ENCODE data around the gene PARN.
A peak's percentile ranks its signal among the peaks of the same experiment; 100 is the strongest.

PARN gene

DNA sequence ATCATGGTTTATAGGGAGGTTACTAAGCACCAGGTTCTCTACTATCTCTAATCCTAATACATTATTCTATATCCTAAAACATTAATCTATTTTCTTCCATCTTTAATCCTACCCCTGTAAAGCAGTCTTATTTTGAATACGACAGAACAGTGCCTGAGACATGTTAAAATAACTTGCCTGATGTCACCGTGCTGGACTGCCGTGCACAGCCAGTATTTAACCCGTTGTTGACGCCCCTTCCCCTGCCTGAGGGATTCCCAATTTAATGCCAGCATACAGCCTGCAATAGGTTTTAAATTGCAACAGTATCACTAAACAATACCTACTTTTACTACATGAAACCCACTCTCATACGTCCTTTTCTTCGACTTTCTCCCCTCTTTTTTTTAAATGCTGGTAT is 133.3 kb downstream of the PARN start:
- no peak for DNase-seq

DNA sequence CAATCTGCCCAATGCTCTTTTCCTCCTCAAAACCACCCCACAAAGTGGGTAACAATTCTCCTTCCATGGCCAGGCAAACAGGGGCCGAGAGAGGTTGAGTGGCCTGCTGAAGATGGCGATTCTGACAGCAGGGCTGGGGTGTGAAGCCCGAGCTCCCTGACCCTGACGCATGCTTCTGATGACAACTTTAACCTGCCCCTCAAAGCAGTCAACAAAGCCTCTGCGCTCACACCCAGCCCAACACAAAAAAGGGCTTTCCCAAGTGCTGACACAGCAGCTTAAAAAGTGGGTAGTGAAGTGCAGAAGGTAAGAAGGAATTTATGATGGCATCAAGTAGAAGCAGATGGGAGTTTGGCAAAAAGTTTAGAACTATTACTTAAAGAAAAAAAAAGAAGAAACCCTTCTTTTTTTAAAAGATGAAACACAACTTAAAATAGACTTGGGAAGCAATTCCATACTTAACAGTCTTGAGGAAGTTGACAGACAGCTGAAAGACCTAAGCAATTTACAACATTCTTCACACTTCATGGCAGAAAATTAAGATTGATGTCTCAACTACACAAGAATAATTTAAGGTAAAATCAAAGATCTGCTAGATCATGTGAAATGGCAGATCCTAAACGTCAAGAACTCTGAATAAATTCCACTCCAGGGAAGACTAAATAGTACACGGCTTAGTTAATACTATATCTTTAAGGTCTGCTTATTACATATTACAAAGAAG is 133.9 kb downstream of the PARN start:
- no peak for DNase-seq

DNA sequence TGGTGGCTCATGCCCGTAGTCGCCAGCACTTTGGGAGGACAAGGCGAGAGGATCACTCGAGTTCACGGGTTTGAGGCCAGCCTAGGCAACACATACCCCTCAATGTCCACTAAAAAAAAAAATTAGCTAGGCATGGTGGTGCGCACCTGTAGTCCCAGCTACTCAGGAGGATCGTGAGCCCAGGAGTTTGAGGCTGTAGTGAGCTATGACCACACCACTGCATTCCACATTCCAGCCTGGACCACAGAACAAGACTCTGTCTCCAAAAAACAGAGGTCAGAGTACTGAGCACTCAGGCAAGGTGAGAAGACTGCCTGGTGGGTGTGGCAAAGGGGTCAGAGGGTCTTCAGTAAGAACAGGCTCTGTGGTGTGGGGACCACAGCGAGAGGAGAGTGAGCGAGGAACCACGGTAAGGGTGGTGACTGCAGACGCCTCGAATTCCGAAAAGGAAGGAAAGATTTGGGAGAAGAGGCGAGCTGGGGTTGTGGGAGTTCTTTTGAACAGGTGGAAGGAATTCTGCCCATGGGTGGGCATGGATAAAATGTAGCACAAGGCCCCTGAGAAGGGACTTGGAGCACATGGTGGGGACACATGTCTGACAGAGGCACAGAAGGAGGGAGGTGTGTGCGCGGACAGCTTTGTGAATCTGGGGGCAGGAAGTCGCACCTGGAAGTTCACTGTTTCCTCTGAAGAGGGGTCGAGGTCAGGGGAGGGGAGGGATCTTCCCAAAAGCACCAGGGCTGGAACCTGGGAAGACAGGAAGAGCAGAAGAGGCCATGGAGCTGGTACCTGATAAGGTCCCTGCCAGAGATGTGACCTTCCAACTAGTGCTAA is 134.6 kb downstream of the PARN start:
- no peak for DNase-seq

DNA sequence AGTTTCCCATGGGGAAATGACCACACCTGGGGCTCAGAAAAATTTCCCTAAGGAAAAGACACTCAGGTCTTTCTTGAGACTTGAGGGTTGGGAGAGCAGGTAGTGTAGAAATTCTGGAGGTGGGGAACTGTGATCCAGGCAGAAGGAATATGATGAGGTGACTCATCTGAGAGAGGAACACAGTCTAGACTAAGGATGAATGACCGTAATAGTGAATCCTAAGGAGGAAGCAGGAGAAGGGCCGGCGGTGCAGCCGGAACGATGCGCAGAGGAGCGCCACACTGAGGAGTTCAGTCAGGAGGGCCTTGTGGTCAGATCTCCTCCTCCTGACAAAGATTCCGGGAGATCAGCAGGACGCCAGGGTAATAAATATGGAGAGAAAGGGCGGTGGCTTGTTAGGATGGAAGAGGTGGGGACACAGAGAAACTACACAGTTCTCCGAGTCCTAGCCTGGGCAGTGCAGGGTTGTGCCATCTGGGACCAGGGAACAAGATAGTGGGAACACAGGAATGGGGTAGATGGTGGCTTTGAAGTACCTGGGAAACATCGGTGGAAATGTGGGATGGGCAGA is 135.6 kb downstream of the PARN start:
- DNase-seq = no peak

DNA sequence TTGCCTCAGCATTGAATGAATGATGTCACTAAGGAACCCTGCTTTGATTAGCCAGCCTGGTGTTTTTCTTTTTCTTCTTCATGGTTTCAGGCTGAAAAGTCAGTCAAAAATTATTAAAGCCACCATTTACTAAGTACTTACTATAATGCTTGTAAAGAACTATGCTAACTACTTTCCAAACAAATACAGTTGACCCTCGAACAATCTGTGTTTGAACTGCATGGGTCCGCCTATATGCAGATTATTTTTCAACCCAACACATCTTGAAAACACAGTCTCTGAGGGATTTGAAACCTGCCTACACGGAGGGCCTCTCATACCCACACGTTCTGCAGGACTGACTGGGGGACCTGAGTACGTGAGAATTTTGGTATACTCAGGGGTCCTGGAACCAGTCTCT is 136.3 kb downstream of the PARN start:
- DNase-seq = no peak

DNA sequence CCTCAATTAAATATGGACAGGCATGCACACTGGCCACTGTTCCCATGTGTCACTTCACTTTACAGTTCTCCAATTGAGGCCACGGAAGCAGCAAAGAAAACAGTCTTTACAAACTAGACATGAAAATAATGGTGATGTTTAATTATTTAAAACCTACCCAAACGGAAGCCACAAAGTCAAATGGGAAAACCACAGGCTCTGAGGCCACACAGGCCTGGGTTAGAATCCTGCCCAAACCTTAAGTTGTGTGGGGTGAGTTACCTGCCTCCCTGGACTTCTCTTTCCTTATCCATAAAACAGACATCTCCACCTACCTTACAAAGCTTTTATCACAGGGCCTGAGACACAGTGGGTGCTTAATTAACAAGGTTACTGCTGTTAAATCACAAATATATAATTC is 137.4 kb downstream of the PARN start:
- DNase-seq = no peak

DNA sequence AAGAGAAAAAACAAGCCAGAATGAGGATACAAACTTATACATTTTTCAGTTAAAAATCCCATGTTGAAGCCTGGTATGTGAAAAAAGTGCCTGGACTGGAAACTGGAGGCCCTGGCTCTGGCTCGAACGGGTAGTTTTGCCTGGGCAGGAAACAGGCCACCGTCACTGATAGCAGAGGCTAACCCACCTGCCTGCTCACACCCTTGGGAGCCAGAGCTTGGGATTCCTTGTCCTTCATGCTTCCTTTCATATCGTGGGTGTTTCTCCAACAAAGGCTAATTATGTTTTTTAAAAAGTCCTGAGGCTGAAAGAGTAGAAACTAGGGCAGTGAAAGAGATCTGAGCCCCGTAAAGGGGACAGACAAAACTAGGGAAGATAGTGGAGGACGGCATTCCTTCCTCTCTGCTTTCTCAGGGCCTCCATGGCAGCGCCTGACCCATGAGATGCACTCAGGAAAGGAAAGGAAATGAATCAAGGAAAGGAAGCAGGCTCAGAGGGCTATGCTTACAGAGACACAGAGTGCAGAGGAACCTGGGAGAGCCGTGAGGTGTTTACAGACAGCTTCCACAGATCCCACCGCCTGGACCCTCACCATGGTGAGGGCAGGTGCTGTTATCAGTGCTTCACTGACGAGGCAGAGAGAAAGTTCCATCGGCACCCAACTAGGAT is 138.1 kb downstream of the PARN start:
- no peak for DNase-seq

DNA sequence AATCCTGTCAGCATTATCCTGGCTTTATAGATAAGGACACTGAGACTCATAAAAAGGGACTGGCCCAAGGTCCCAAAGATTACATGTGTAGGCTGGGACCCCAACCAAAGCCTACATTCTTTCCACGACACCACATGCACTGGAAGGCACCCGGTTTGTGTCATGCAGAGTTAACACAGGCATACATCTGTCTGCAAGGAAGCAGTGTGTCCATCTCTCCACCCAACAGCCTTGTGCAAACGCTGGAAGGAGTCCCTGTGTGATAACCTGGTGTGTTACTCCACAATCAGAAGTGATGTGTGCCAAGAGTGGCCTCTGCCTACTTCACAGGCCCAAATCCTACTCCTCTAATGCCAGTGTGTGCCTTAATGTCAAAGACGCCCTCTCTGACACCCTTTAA is 139.8 kb downstream of the PARN start:
- no peak for DNase-seq

DNA sequence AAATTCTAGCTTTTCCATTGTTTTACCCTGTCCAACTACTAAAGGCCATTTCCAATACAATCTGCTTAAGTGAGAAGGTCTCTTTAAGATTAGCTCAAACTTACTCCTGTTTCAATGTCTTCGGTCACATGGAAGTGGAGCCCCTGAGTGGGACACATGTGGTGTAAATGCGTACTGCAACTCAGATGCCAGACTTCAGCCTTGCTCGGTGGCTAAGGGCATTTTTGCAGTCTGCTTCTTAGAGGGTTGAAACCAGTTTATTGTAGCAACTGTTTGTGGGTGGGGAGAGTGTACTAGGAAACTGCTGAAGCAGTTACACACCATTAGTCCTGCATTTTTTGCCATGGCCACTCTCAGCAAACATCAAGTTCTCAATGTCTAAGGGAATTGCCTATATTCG is 140.6 kb downstream of the PARN start:
- DNase-seq = peak in 1 of 4 experiments; percentile 11

DNA sequence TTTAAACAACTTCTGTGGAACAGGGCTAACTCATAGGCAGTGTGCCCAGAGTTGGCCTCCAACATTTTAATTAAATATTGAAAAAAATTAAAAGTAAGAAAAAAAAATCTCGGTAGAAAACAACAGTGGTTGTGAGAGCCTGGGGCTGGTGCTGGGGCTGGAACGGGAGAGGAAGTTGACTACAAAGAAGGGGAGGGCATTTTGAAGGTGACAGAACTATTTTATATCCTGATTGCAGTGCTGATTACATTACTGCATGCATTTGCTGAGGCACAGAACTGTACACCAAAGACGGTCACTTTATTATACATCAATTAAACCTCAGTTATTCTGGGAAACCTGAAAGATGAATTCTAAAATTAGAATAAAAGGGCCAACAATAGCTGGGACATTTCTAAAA is 142.5 kb downstream of the PARN start:
- DNase-seq = peak; percentile 13 to 58 (median 48)

DNA sequence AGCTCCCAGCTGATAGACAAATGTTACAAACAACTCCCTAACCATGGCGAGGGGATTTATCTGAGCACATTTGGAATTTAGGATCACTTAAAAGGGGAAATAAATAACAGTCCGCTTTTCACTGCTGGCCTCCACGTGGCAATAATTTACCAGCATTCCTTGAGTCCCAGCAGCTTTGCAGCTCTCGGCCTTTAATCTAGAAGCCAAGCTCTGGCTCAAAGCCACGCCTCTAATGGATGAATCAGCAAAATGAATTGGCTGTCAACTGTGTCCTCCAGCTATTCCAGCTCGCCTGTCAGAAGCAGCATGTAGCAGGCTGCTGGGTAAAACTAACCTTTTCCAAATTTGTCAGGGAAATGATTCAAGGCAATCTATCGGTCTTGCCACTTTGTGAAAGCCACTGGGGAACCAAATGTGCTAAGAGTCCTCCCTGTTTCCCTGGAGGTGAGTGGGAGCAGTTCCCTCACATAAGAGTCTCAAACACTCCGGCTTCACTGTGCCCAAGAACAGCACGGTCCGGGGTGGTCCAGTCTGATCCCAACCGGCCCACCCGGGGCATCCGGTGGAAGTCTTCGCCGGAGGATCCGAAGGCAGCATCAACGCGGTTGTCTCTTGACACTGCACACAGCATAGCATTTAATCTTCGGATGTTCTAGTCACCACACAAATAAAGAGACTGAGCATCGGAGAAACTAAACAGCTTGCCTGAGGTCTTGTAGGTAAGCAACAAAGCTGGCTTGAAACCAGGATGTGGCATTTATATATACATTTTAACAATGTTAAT is 143.3 kb downstream of the PARN start:
- DNase-seq = peak; percentile 31 to 55 (median 51)

DNA sequence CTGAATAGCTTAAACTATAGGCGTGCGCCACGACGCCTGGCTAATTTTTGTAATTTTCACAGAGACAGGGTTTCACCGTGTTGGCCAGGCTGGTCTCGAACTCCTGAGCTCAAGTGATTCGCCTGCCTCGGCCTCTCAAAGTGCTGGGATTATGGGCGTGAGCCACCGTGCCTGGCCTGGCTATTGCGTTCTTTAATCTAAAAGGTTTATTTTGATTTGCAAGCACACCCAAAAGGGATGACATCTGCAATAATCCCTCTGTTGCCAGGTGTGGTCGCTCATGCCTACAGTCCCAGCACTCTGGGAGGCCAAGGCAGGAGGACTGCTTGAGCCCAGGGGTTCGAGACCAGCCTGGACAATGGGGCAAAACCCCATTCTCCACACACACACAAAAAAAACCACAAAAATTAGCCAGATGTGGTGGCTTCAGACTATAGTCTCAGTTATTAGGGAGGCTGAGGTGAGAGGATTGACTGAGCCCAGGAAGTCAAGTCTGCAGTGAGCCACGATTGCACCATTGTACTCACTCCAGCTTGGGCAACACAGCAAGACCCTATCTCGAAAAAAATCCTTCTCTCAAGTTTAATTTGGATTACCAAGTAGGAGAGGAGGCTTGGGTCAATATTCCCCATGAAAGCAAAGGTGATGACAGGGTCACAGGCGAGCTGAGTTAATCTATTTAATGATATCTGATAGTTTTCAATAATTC is 144.1 kb downstream of the PARN start:
- no peak for DNase-seq

DNA sequence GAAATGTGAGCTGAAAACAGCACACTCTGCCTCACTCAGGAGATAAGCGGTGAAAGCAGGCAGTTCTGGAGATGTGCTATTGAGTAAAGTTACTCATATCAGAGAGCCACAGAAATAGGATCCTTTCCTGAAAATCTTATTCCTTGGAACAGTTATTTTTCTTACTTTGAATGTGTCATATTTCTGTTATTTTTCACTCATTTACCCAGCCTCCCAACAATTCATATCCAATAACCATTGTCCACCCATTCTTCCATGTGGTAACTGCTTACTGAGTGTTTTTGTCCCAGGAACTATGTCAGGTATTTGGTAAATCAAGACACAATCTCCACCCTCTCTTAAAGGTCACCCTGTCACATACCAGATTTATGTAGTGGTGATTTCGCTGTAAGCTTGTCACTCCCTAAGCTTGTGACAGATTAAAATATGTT is 144.9 kb downstream of the PARN start:
- DNase-seq = no peak

DNA sequence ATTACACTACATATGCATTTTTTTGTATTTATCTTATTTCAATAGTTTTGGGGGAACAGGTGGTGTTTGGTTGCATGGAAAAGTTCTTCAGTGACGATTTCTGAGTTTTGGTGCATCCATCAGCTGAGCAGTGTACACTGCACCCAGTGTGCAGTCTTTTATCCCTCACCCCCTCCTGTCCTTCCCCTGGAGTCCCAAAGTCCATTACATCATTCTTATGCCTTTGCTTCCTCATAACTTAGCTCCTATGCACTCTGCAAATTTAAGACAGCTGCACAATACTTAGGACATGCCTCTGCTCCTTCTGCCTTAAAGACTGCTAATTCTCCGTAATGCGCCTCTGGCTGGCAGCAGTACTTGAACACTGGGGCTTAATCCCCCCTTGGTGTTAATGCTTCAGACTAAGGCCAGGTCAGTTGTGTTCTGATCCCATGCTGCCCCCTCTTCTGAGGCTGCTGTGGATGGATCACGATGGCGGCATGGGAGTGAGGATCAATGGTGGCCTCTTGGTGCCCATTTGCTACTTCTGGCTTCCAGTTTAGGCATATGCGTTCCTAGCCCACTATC is 146.2 kb downstream of the PARN start:
- DNase-seq = peak in 1 of 4 experiments; percentile 10

DNA sequence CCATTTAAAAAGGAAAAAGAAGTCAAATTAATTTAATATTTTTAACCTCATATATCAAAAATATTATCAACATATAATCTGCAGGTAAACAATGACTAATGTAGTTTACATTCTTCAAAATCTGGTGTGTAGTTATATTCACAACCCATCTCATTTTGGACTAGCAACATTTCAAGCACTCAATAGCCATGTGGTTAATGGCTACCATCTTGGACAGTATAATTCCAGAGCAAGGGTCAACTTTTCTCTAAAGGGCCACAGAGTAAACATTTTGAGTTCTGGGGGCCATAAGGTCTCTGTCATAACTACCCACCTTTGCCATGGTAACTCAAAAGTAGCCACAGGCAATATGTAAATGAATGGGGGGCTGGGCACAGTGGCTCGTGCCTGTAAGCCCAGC is 153.9 kb downstream of the PARN start:
- no peak for DNase-seq

DNA sequence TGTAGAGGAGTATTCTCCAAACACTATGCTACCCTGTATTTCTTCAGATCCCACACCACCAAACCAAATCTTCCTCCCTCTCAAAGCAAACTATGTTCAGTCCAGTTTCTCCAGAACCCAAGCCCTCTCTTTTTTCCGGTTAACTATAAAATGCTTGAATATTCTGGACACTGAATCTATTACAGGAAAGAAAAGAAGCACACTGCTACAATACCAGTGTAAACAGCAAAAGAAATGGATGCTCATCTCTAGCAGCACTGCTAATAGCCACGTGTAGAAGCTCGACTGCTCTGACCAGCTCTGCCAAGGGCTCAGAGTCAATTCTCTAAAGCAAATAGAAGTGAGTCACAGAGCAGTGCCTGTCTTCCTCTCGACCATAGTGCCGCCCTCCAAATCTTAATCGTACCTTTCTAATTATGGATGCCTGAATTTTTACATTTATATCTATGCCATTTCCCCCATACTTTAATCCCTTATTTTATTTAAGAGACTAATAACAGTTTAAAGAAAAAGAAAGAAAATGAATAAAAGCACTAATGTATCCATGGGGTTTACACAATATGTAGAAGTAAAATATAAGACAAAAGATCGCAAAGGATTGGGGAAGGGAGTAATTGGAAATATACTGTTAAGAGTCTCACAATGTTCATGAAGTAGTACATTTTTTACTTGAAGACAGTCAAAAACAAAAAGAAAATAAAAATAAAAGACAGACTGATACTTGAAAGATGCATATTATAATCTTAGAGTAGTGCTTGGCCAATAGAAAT is 154.5 kb downstream of the PARN start:
- DNase-seq = no peak

DNA sequence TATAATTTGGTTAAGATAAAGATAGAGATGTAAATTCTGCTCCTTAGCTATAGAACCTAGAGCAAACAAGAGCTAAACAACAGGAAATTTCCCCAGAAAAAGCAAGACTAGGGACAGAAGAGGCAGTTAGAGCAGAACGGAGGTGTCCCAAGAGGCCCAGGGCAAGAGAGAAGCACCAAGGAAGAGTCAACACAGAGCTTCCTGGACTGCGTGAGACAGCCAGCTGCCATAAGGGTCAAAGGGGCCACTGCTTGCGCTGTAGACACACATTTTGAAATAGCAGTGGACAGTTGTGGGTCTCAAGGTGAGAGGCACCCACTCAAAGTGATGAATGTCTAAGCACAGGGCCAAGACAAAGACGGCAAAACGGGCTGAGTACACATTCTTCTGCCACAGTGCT is 156.6 kb downstream of the PARN start:
- DNase-seq = no peak

DNA sequence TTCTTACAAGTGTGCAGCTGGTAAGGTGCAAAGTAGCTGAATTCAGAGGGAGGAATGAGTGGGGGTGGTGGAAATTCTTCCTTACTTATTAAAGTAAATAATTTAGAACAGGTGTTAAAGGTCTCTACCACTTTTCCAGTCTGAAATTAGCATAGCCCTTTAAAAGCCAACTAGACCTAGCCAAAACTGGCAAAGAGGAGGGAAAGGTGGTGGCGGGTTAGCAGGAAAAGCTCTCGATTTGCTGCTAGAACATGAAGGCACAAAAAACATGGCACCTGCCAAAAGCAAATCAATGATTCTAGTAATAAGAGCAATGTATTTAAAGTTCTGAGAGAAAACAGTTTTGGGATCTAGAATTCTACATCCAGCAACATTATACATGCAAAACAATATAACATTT is 157.7 kb downstream of the PARN start:
- no peak for DNase-seq

DNA sequence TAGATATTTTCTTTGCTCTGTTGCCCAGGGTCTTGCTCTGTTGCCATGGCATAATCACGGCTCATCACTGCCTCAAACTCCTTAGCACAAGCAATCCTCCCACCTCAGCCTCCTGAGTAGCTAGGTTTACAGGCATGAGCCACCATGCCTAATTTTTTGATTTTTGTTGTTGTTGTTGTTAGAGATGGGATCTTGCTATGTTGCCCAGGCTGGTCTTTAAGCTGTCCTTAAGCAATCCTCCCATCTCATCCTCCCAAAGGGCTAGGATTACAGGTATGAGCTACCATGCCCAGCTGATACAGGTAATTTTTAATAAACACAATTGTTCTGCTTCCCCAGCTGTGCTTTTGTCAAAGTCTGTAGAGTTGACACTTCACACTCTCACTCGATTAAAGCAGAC is 159.3 kb downstream of the PARN start:
- DNase-seq = no peak

DNA sequence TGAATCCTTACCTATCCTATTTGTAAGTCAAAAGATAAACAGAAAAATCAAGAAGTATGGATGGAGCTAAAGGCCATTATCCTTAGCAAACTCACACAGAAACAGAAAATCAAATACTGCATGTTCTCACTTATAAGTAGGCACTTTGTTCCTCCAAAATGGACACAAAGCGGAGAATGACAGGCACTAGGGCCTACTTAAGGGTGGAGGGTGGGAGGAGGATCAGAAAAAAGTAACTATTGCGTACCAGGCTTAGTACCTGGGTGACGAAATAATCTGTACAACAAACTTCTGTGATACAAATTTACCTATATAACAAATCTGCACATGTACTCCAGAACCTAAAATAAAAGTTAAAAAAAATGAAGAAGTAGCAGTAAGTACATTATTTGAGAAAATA is 164.3 kb downstream of the PARN start:
- DNase-seq = no peak

DNA sequence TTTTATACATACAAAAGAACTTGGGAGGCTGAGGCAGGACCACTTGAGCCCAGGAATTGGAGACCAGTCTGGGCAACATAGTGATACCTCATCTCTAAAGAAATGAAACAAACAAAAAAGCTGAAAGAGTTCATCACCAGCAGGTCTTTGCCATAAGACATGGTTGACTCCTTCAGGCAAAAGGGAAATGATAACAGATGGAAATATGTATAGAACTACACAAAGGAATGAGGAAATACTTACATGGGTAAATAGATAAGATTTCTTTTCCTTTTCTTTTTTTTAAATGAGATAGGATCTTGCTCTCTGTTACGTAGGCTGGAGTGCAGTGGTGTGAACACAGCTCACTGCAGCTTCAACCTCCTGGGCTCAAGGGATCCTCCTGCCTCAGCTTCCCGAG is 165.3 kb downstream of the PARN start:
- DNase-seq = no peak
